MM.1S (cell line): Measurements from ENCODE around the gene KCNN2.

Source experiments
- EZH2 ChIP-seq: fragments of 300-600 bp; sonication (generic); optimal IDR thresholded peaks from 2 replicates; pipeline ENCODE3; 2017; ENCODE audit warnings: low read depth, mild to moderate bottlenecking, antibody characterized with exemption, low read length, mixed read lengths
- TF ChIP-seq, protein P1 (sequence below): fragments of 300-600 bp; sonication (generic); IDR thresholded peaks from 2 replicates; pipeline ENCODE4 v1.5.1; 2016; ENCODE audit warnings: antibody characterized with exemption, low read length, mixed read lengths

- TF ChIP-seq, protein P1, sequence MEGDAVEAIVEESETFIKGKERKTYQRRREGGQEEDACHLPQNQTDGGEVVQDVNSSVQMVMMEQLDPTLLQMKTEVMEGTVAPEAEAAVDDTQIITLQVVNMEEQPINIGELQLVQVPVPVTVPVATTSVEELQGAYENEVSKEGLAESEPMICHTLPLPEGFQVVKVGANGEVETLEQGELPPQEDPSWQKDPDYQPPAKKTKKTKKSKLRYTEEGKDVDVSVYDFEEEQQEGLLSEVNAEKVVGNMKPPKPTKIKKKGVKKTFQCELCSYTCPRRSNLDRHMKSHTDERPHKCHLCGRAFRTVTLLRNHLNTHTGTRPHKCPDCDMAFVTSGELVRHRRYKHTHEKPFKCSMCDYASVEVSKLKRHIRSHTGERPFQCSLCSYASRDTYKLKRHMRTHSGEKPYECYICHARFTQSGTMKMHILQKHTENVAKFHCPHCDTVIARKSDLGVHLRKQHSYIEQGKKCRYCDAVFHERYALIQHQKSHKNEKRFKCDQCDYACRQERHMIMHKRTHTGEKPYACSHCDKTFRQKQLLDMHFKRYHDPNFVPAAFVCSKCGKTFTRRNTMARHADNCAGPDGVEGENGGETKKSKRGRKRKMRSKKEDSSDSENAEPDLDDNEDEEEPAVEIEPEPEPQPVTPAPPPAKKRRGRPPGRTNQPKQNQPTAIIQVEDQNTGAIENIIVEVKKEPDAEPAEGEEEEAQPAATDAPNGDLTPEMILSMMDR, result no peak
- TF ChIP-seq EZH2, result no peak
Measured at GRCh38 chr5:114402206-114402605, 40.3 kb downstream of the KCNN2 start.
